BLaER1 treated with 17β-estradiol and CSF1 and Interleukin-3, amounts not matched to agents 10 nM and 100 nM (cell line): ENCODE results near the gene SH3TC2.

Experiments used
- H3K27ac ChIP-seq, 11 experiments: shearing (Covaris generic); formaldehyde crosslinking; 2 replicates each; pipeline ENCODE4 v1.8.1; 2022
- H3K27me3 ChIP-seq, 11 experiments: shearing (Covaris generic); formaldehyde crosslinking; 2 replicates each; pipeline ENCODE4 v1.8.1; 2022
- H3K36me3 ChIP-seq, 11 experiments: shearing (Covaris generic); formaldehyde crosslinking; 2 replicates each; pipeline ENCODE4 v1.8.1; 2022
- H3K4me1 ChIP-seq, 10 experiments: shearing (Covaris generic); formaldehyde crosslinking; 2 replicates each; pipeline ENCODE4 v1.8.1; 2022
- H3K4me2 ChIP-seq, 11 experiments: shearing (Covaris generic); formaldehyde crosslinking; 2 replicates each; pipeline ENCODE4 v1.8.1; 2022
- H3K4me3 ChIP-seq, 10 experiments: shearing (Covaris generic); formaldehyde crosslinking; 2 replicates each; pipeline ENCODE4 v1.8.1; 2022
- H3K9ac ChIP-seq, 11 experiments: shearing (Covaris generic); formaldehyde crosslinking; 2 replicates each; pipeline ENCODE4 v1.8.1; 2022
- H3K9me3 ChIP-seq, 11 experiments: shearing (Covaris generic); formaldehyde crosslinking; replicated peaks in 1 of 11; 2 replicates each; pipeline ENCODE4 v1.8.1; 2022
- H4K20me1 ChIP-seq, 11 experiments: shearing (Covaris generic); formaldehyde crosslinking; 2 replicates each; pipeline ENCODE4 v1.8.1; 2022
- Cebpa-rat ChIP-seq, 11 experiments: shearing (Covaris generic); IDR thresholded peaks; 2 replicates each; pipeline ENCODE4 v1.8.1; 2022

SH3TC2 gene

GRCh38 chr5:149063017-149063687, at the start of gene SH3TC2:
Gene SH3TC2, minus strand, starts transcription at chr5:149063062. Its CDS starts 40 bp downstream, at chr5:149063022.
- H3K27ac ChIP-seq = peak within 1 kb of the TSS in 9 of 11 experiments; percentile 7 to 79 (median 56); a peak in 16 of 22 replicates
- H3K9me3 ChIP-seq = peaks cover 2 to 21% (median 10%) of the 10 kb centered on the region in 11 experiments; a peak in 10 of 22 replicates
- no peaks in the 10 kb centered on the region for H3K36me3 ChIP-seq
- no peaks in the 10 kb centered on the region for H3K27me3 ChIP-seq
- peak within 1 kb of the TSS in 4 of 11 experiments; percentile 45 to 54 (median 50); a peak in 8 of 22 replicates for H3K9ac ChIP-seq
- TF ChIP-seq Cebpa-rat (IDR thresholded peaks at IDR 0.05) = no peak
- peak within 1 kb of the TSS; percentile 9 to 94 (median 75); a peak in 20 of 22 replicates for H3K4me2 ChIP-seq
- H3K4me3 ChIP-seq = peak within 1 kb of the TSS in 2 of 10 experiments; percentile 21 to 49; a peak in 2 of 20 replicates
- H4K20me1 ChIP-seq = no peaks in the 10 kb centered on the region
- H3K4me1 ChIP-seq = peaks cover 5 to 56% (median 26%) of the 10 kb centered on the region in 10 experiments; a peak in 17 of 20 replicates

GRCh38 chr5:149110406-149110805, 47.5 kb upstream of the SH3TC2 start:
- no peak for TF ChIP-seq Cebpa-rat (IDR thresholded peaks at IDR 0.05)
- Histone ChIP-seq H3K9me3 (no peaks in the 10 kb centered on the region), H4K20me1 (no peaks in the 10 kb centered on the region), H3K36me3 (no peaks in the 10 kb centered on the region), H3K4me3 (no peak overlapping the region), H3K4me1 (peaks cover 0 to 7% (median 0%) of the 10 kb centered on the region in 10 experiments; a peak in 1 of 20 replicates), H3K9ac (no peak overlapping the region), H3K27ac (no peak overlapping the region), H3K4me2 (no peak overlapping the region), H3K27me3 (no peaks in the 10 kb centered on the region)

- Histone ChIP-seq H3K27me3 (no peaks in the 10 kb centered on the region), H4K20me1 (no peaks in the 10 kb centered on the region), H3K36me3 (no peaks in the 10 kb centered on the region), H3K4me1 (no peaks in the 10 kb centered on the region), H3K4me2 (no peak overlapping the region), H3K27ac (no peak overlapping the region), H3K9me3 (no peaks in the 10 kb centered on the region), H3K4me3 (no peak overlapping the region), H3K9ac (no peak overlapping the region)
- no peak for TF ChIP-seq Cebpa-rat (IDR thresholded peaks at IDR 0.05)
These were observed 45.9 kb upstream of the SH3TC2 start for GRCh38 chr5:149108651-149109280.

GRCh38 chr5:149100331-149100730, 37.5 kb upstream of the SH3TC2 start:
- Histone ChIP-seq H3K27ac (no peak overlapping the region), H3K4me1 (no peaks in the 10 kb centered on the region), H4K20me1 (no peaks in the 10 kb centered on the region), H3K27me3 (no peaks in the 10 kb centered on the region), H3K36me3 (no peaks in the 10 kb centered on the region), H3K9me3 (peaks cover 51 to 59% (median 56%) of the 10 kb centered on the region in 11 experiments), H3K9ac (no peak overlapping the region), H3K4me3 (no peak overlapping the region), H3K4me2 (no peak overlapping the region)
- TF ChIP-seq Cebpa-rat (IDR thresholded peaks at IDR 0.05) = no peak

GRCh38 chr5:149099920-149100319, 37.1 kb upstream of the SH3TC2 start:
- Histone ChIP-seq H3K9ac (no peak overlapping the region), H3K27ac (no peak overlapping the region), H4K20me1 (no peaks in the 10 kb centered on the region), H3K4me2 (no peak overlapping the region), H3K4me3 (no peak overlapping the region), H3K9me3 (peaks cover 51 to 63% (median 58%) of the 10 kb centered on the region in 11 experiments), H3K36me3 (no peaks in the 10 kb centered on the region), H3K27me3 (no peaks in the 10 kb centered on the region), H3K4me1 (no peaks in the 10 kb centered on the region)
- TF ChIP-seq Cebpa-rat (IDR thresholded peaks at IDR 0.05) = no peak

- no peak for TF ChIP-seq Cebpa-rat (IDR thresholded peaks at IDR 0.05)
These were observed 32.1 kb upstream of the SH3TC2 start for GRCh38 chr5:149094996-149095395.

GRCh38 chr5:149093625-149094024, 30.8 kb upstream of the SH3TC2 start:
- Histone ChIP-seq H3K27me3 (no peaks in the 10 kb centered on the region), H3K9me3 (peaks cover 33 to 78% (median 63%) of the 10 kb centered on the region in 11 experiments), H3K4me3 (no peak overlapping the region), H3K36me3 (no peaks in the 10 kb centered on the region), H3K4me1 (0 out of 20 replicates have a peak, but pooled peaks cover 0 to 6% (median 0%) of the 10 kb centered on the region in 10 experiments), H4K20me1 (no peaks in the 10 kb centered on the region), H3K9ac (no peak overlapping the region), H3K27ac (no peak overlapping the region), H3K4me2 (no peak overlapping the region)
- TF ChIP-seq Cebpa-rat (IDR thresholded peaks at IDR 0.05) = no peak

More at GRCh38 chr5:149094996-149095395, 32.1 kb upstream of the SH3TC2 start:
- no peaks in the 10 kb centered on the region for H3K4me1 ChIP-seq
- no peaks in the 10 kb centered on the region for H3K27me3 ChIP-seq
- peaks cover 46 to 92% (median 77%) of the 10 kb centered on the region in 11 experiments for H3K9me3 ChIP-seq
- H3K36me3 ChIP-seq = no peaks in the 10 kb centered on the region
- H3K9ac ChIP-seq = no peak overlapping the region
- no peaks in the 10 kb centered on the region for H4K20me1 ChIP-seq
- no peak overlapping the region for H3K27ac ChIP-seq
- H3K4me2 ChIP-seq = no peak overlapping the region
- H3K4me3 ChIP-seq = no peak overlapping the region

- H3K36me3 ChIP-seq = no peaks in the 10 kb centered on the region
- H3K27ac ChIP-seq = no peak overlapping the region
- H4K20me1 ChIP-seq = no peaks in the 10 kb centered on the region
- H3K27me3 ChIP-seq = no peaks in the 10 kb centered on the region
- no peak for TF ChIP-seq Cebpa-rat (IDR thresholded peaks at IDR 0.05)
- H3K4me2 ChIP-seq = no peak overlapping the region
- H3K9ac ChIP-seq = no peak overlapping the region
- 0 out of 20 replicates have a peak, but pooled peaks cover 0 to 6% (median 0%) of the 10 kb centered on the region in 10 experiments for H3K4me1 ChIP-seq
- no peak overlapping the region for H3K4me3 ChIP-seq
- H3K9me3 ChIP-seq = peaks cover 7 to 40% (median 29%) of the 10 kb centered on the region in 11 experiments; a peak in 19 of 22 replicates
These were observed 26.9 kb upstream of the SH3TC2 start for GRCh38 chr5:149089796-149090195.

- H3K4me1 ChIP-seq = 0 out of 20 replicates have a peak, but pooled peaks cover 0 to 6% (median 0%) of the 10 kb centered on the region in 10 experiments
- TF ChIP-seq Cebpa-rat (IDR thresholded peaks at IDR 0.05) = no peak
- no peak overlapping the region for H3K4me3 ChIP-seq
- H3K27me3 ChIP-seq = no peaks in the 10 kb centered on the region
- no peak overlapping the region for H3K9ac ChIP-seq
- H4K20me1 ChIP-seq = no peaks in the 10 kb centered on the region
- no peaks in the 10 kb centered on the region for H3K36me3 ChIP-seq
- H3K4me2 ChIP-seq = no peak overlapping the region
- peaks cover 7 to 32% (median 27%) of the 10 kb centered on the region in 11 experiments; a peak in 18 of 22 replicates for H3K9me3 ChIP-seq
- H3K27ac ChIP-seq = no peak overlapping the region
These were observed 25.8 kb upstream of the SH3TC2 start for GRCh38 chr5:149088686-149089085.
